Calu3 (cell line): Measurements from ENCODE around the gene NHSL1. TPM values are rescaled to one million over a fixed set of nuclear protein-coding genes. Genes with fewer than 3 reads are reported as not detected.

Source experiments
- BruUV-seq: library from RNA; stranded (reverse); fragments of 400-500 nt; replicated peaks from 2 replicates; lab custom pipeline; 2021; lab: Mats Ljungman, UMichigan
- CTCF ChIA-PET: fragments of 300-600 bp; sonication (Branson Sonifier 250); formaldehyde crosslinking; loops from one replicate; lab custom pipeline; 2022; ENCODE audit warnings: antibody characterized with exemption; lab: Charles Lee
- DNase-seq: peaks from one replicate; pipeline ENCODE4 v3.0.0; 2022
- H3K27ac Mint-ChIP-seq: one replicate; pipeline ENCODE4 v1.8.0; 2022; ENCODE audit warnings: mixed read lengths; ENCODE audit not compliant: unreplicated experiment
- H3K27me3 Mint-ChIP-seq: one replicate; pipeline ENCODE4 v1.8.0; 2022; ENCODE audit warnings: mixed read lengths; ENCODE audit not compliant: unreplicated experiment
- H3K36me3 Mint-ChIP-seq: one replicate; pipeline ENCODE4 v1.8.0; 2022; ENCODE audit warnings: mild to moderate bottlenecking, moderate library complexity, mixed read lengths; ENCODE audit not compliant: insufficient read depth, unreplicated experiment
- H3K4me1 Mint-ChIP-seq: one replicate; pipeline ENCODE4 v1.8.0; 2022; ENCODE audit warnings: mild to moderate bottlenecking, low read depth, mixed read lengths; ENCODE audit not compliant: unreplicated experiment
- H3K4me3 Mint-ChIP-seq: one replicate; pipeline ENCODE4 v1.8.0; 2022; ENCODE audit warnings: mild to moderate bottlenecking, low read depth, moderate library complexity, mixed read lengths; ENCODE audit not compliant: unreplicated experiment
- H3K9me3 Mint-ChIP-seq: one replicate; pipeline ENCODE4 v1.8.0; 2022; ENCODE audit warnings: low read depth, mixed read lengths; ENCODE audit not compliant: unreplicated experiment
- intact Hi-C: fragments of 100-400 bp; cut with micrococcal nuclease; formaldehyde crosslinking; loops from one replicate; pipeline ENCODE4 v1.10.0; 2022; ENCODE audit not compliant: unreplicated experiment
- total RNA-seq: library from RNA; stranded (reverse); gene quantifications from 2 replicates; pipeline ENCODE4 v1.2.3, GENCODE V29; 2022
- TF ChIP-seq, protein P1 (sequence below): fragments of 200-600 bp; IDR thresholded peaks from one replicate; pipeline ENCODE4 v1.8.0; 2022; ENCODE audit warnings: antibody characterized with exemption; ENCODE audit not compliant: unreplicated experiment

Gene NHSL1
- total RNA-seq, 1 experiment from 2014 or later = 26.6 TPM

DNA sequence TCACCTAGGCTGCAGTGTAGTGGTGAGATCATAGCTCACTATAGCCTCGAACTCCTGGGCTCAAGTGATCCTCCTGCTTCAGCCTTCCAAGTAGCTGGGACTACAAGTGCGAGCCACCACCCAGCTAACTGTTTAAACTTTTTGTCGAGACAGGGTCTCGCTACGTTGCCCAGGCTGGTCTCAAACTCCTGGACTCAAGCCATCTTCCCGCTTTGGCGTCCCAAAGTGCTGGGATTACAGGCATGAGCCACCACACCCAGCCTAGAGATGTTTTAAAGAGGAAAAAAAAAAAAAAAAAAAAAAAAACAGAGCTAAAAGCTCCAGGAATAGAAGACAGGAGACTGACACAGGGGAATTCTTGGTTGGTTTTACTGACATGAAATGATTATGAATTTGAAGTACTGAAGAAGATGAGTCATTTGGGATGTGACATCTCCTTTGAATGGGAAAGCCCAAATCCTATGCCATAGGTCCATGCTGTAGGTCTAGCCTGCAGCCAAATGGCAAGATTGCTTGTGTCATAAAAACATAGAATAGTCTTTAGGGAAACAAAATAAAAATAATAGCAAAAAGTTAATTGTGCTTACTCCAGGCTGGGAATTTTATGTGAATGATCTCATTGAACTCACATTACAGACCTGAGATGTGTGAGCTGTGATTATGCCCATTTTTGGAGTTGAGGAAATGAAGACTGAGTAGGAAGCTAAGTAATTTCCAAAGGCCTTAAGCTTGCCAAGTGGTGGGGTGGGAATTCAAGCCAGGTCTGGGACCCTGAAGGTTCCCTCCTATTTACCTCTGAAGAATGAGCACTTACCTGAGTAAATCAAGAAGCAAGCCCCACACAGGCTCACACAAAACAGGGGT, 24.3 kb upstream of the NHSL1 start:
- TF ChIP-seq, protein P1, sequence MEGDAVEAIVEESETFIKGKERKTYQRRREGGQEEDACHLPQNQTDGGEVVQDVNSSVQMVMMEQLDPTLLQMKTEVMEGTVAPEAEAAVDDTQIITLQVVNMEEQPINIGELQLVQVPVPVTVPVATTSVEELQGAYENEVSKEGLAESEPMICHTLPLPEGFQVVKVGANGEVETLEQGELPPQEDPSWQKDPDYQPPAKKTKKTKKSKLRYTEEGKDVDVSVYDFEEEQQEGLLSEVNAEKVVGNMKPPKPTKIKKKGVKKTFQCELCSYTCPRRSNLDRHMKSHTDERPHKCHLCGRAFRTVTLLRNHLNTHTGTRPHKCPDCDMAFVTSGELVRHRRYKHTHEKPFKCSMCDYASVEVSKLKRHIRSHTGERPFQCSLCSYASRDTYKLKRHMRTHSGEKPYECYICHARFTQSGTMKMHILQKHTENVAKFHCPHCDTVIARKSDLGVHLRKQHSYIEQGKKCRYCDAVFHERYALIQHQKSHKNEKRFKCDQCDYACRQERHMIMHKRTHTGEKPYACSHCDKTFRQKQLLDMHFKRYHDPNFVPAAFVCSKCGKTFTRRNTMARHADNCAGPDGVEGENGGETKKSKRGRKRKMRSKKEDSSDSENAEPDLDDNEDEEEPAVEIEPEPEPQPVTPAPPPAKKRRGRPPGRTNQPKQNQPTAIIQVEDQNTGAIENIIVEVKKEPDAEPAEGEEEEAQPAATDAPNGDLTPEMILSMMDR = no peak
- Mint-ChIP-seq H3K27me3 (no peaks in the 10 kb centered on the region), H3K9me3 (no peaks in the 10 kb centered on the region), H3K4me1 (no peaks in the 10 kb centered on the region), H3K27ac (no peak overlapping the region), H3K4me3 (no peak overlapping the region), H3K36me3 (no peaks in the 10 kb centered on the region)
- intact Hi-C loops = loop anchor here (10.0 kb wide), 1 partner anchor 241 kb away; no protein-coding TSS in a partner anchor
- CTCF ChIA-PET = interaction anchor here (0.6 kb wide), 1 partner anchor 537 kb away, joined by 4 read pairs; no protein-coding TSS in a partner anchor
- BruUV-seq = no TSS peak
- no peak for DNase-seq

DNA sequence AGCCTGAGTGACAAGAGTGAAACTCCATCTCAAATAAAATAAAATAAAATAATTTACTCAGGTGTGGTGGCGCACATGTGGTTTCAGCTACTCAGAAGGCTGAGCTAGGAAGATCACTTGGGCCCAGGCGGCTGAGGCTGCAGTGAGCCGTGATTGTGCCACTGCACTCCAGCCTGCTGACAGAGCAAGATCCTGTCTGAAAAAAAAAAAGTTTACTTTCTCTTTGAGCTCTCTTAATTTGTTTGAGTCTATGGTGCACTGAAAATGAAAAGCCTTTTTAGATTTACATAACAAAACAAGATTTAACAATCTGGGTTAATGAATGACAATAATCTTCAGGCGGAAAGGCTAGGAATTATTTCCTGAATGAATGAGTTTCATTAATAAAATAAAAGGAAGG, 23.3 kb upstream of the NHSL1 start:
- no peak for DNase-seq
- no peak overlapping the region for H3K4me3 Mint-ChIP-seq
- no peak overlapping the region for H3K27ac Mint-ChIP-seq
- H3K36me3 Mint-ChIP-seq = no peaks in the 10 kb centered on the region
- H3K27me3 Mint-ChIP-seq = no peaks in the 10 kb centered on the region
- CTCF ChIA-PET = no interaction called here
- no peaks in the 10 kb centered on the region for H3K9me3 Mint-ChIP-seq
- intact Hi-C loops = loop anchor here (10.0 kb wide), 1 partner anchor 242 kb away; no protein-coding TSS in a partner anchor
- TF ChIP-seq, protein P1 = no peak
- H3K4me1 Mint-ChIP-seq = no peaks in the 10 kb centered on the region
- BruUV-seq = no TSS peak

DNA sequence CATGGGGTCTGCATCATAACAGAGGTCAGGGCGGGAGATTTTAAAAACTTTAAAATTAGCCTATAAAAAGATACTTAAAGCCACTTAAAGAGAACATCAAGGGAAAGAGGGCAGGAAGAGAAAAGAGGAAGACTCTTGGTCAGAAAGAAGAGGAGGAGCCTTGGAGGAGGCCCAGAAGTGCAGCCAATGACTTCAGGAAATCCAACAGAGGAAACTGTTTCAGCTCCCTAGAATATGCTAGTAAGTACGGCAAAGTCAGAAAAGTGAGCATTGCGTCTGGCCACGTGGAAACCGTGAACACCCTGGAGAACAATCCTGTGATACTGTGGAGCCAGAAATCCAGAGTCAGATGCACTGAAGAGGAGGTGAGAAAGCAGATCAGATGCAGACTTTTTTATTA, 22.5 kb upstream of the NHSL1 start:
- Mint-ChIP-seq H3K4me1 (no peaks in the 10 kb centered on the region), H3K27me3 (no peaks in the 10 kb centered on the region), H3K36me3 (no peaks in the 10 kb centered on the region), H3K4me3 (no peak overlapping the region), H3K27ac (no peak overlapping the region), H3K9me3 (no peaks in the 10 kb centered on the region)
- no TSS peak for BruUV-seq
- TF ChIP-seq, protein P1 = no peak
- no peak for DNase-seq
- intact Hi-C loops = loop anchor here (10.0 kb wide), 1 partner anchor 243 kb away; no protein-coding TSS in a partner anchor
- CTCF ChIA-PET = no interaction called here

DNA sequence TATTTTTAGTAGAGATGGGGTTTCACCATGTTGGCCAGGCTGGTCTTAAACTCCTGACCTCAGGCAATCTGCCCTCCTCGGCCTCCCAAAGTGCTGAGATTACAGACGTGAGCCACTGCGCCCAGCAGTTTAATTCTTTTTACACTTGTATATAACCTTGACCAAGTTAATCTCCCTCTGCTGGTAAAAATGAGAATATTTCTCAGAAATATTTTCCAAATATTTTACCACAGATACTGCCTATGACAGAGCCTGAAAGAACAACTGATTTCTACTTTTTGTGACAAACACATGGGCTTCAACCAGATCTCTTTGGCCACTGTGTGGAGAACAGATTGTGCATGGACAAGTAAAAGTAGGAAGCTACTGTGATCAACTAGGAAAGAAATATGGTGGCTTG, 21.2 kb upstream of the NHSL1 start:
- no TSS peak for BruUV-seq
- CTCF ChIA-PET = interaction anchor here (0.6 to 1.2 kb wide), 4 partner anchors 11 to 91 kb away, joined by 3 read pairs; no protein-coding TSS in a partner anchor
- no peak overlapping the region for H3K27ac Mint-ChIP-seq
- no peaks in the 10 kb centered on the region for H3K9me3 Mint-ChIP-seq
- no peaks in the 10 kb centered on the region for H3K27me3 Mint-ChIP-seq
- TF ChIP-seq, protein P1 = no peak
- intact Hi-C loops = loop anchor here (10.0 kb wide), 1 partner anchor 244 kb away; no protein-coding TSS in a partner anchor
- DNase-seq = no peak
- H3K4me1 Mint-ChIP-seq = no peaks in the 10 kb centered on the region
- H3K4me3 Mint-ChIP-seq = no peak overlapping the region
- no peaks in the 10 kb centered on the region for H3K36me3 Mint-ChIP-seq
